Uterus (tissue), 2 donors: ENCODE results near the gene CKM.

Experiments
- CTCF ChIP-seq, 4 experiments: fragments of 200-600 bp in 2 of 4; fragments of 450-650 bp in 2 of 4; sonication (generic) in 2 of 4; IDR thresholded peaks; one replicate each; pipeline ENCODE4 v1.5.1; 2016 to 2019; ENCODE audit warnings: antibody characterized with exemption in 4 of 4, mild to moderate bottlenecking in 2 of 4, moderate library complexity in 1 of 4
- POLR2A ChIP-seq, 2 donors: fragments of 450-650 bp; IDR thresholded peaks; one replicate each; pipeline ENCODE4 v1.6.1; 2016; ENCODE audit warnings: antibody characterized with exemption in 2 of 2, mild to moderate bottlenecking in 1 of 2, moderate library complexity in 1 of 2

GRCh38 chr19:45349126-45349415 is 26.4 kb upstream of the CKM start:
- no peak for TF ChIP-seq CTCF (IDR thresholded peaks at IDR 0.05)
- TF ChIP-seq POLR2A (IDR thresholded peaks at IDR 0.05): no peak
